ENCODE measurements around the gene SGMS1. TPM values are rescaled to one million over a fixed set of nuclear protein-coding genes. Genes with fewer than 3 reads are reported as not detected.

Gene SGMS1
- total and polyA plus RNA-seq, 2 donors (not counting 1 experiment from before 2014, with no cell fraction given), result 39.9 to 82.1 TPM

- Histone ChIP-seq H3K4me1 (ENCODE audit: control insufficient read depth, extremely low read depth, insufficient read depth, low read length) (peaks cover 15% of the 10 kb centered on the region), H3K79me2 (ENCODE audit: control insufficient read depth, insufficient read depth, low read length) (peaks cover 39% of the 10 kb centered on the region), H3K9me3 (ENCODE audit: control insufficient read depth, insufficient read depth, low read depth, low read length) (no peaks in the 10 kb centered on the region), H3K4me3 (replicated peaks in 1 of 4; ENCODE audit: control extremely low read depth in 1 of 4, insufficient read depth in 1 of 4, low read depth in 3 of 4, low read length in 4 of 4) (no peak overlapping the region), H3K4me2 (ENCODE audit: extremely low read depth, insufficient read depth, low read length) (no peak overlapping the region), H4K20me1 (ENCODE audit: control insufficient read depth, extremely low read depth, insufficient read depth, low read length) (no peaks in the 10 kb centered on the region), H2AFZ (ENCODE audit: low read length) (no peak overlapping the region), H3K27ac (ENCODE audit: insufficient read depth, low read length) (no peak overlapping the region), H3K36me3 (ENCODE audit: control insufficient read depth, insufficient read depth, low read length) (no peaks in the 10 kb centered on the region), H3K9ac (ENCODE audit: insufficient read depth, low read length) (no peak overlapping the region), H3K27me3 (ENCODE audit: control insufficient read depth, insufficient read depth, low read length) (no peaks in the 10 kb centered on the region)
- DNase-seq (ENCODE audit: low read depth in 2 of 2), result no peak
- no peak for TF ChIP-seq CTCF (conservative IDR thresholded peaks at IDR 0.05 in 1 of 2, IDR thresholded peaks at IDR 0.05 in 1 of 2; ENCODE audit: low read depth in 1 of 2, low read length in 2 of 2)
- no peak for TF ChIP-seq EZH2 (IDR thresholded peaks at IDR 0.05; ENCODE audit: low read length, missing control alignments)
Measured at GRCh38 chr10:50394832-50395231, 228.9 kb downstream of the SGMS1 start.

GRCh38 chr10:50393784-50394467 lies 229.8 kb downstream of the SGMS1 start:
- H2AFZ ChIP-seq (ENCODE audit: low read length), result no peak overlapping the region
- H3K4me1 ChIP-seq (ENCODE audit: control insufficient read depth, extremely low read depth, insufficient read depth, low read length), result peaks cover 15% of the 10 kb centered on the region
- DNase-seq (ENCODE audit: low read depth in 2 of 2), result peak; percentile 58 to 79
- no peaks in the 10 kb centered on the region for H4K20me1 ChIP-seq (ENCODE audit: control insufficient read depth, extremely low read depth, insufficient read depth, low read length)
- H3K4me3 ChIP-seq (replicated peaks in 1 of 4; ENCODE audit: control extremely low read depth in 1 of 4, insufficient read depth in 1 of 4, low read depth in 3 of 4, low read length in 4 of 4), result no peak overlapping the region
- TF ChIP-seq EZH2 (IDR thresholded peaks at IDR 0.05; ENCODE audit: low read length, missing control alignments), result no peak
- no peak for TF ChIP-seq CTCF (conservative IDR thresholded peaks at IDR 0.05 in 1 of 2, IDR thresholded peaks at IDR 0.05 in 1 of 2; ENCODE audit: low read depth in 1 of 2, low read length in 2 of 2)
- no peaks in the 10 kb centered on the region for H3K27me3 ChIP-seq (ENCODE audit: control insufficient read depth, insufficient read depth, low read length)
- H3K27ac ChIP-seq (ENCODE audit: insufficient read depth, low read length), result no peak overlapping the region
- peaks cover 37% of the 10 kb centered on the region for H3K79me2 ChIP-seq (ENCODE audit: control insufficient read depth, insufficient read depth, low read length)
- H3K36me3 ChIP-seq (ENCODE audit: control insufficient read depth, insufficient read depth, low read length), result no peaks in the 10 kb centered on the region
- H3K9me3 ChIP-seq (ENCODE audit: control insufficient read depth, insufficient read depth, low read depth, low read length), result no peaks in the 10 kb centered on the region
- H3K9ac ChIP-seq (ENCODE audit: insufficient read depth, low read length), result no peak overlapping the region
- no peak overlapping the region for H3K4me2 ChIP-seq (ENCODE audit: extremely low read depth, insufficient read depth, low read length)

DNA sequence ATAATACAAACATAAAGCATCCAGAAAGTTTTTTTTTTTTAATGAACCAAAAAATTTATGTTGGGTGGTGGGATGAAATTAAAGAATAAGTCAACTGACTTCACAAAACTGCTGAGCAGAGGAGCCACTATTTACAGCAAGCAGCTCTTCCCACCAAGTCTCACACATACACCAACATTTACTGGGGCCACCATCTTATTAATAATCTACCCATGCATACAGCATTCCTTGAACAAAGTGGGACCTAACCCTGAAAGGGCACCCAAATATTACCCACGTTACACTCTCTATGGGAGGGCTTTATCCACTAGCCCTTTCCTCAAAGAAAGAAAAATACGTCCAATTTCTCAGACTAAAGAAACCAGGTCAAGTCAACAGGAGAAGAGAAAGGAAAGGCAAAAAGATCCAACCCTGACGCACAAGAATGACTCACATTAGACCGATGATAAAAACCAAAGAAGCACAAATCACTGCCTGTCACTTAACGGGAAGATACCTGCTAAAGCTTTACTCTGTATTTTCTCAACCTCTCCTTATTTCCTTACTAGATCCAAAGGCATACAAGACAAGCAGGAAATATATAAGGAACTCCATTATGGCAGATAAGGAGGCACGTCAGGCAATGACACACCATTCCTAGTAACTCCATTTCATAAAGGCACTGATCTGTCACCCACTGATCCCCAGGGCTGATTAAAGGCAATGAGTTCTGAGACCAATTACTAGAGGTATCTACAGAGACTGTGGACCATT lies 230.6 kb downstream of the SGMS1 start:
- Histone ChIP-seq H3K4me1 (ENCODE audit: control insufficient read depth, extremely low read depth, insufficient read depth, low read length) (peaks cover 15% of the 10 kb centered on the region), H2AFZ (ENCODE audit: low read length) (no peak overlapping the region), H3K4me2 (ENCODE audit: extremely low read depth, insufficient read depth, low read length) (no peak overlapping the region), H3K36me3 (ENCODE audit: control insufficient read depth, insufficient read depth, low read length) (no peaks in the 10 kb centered on the region), H3K9ac (ENCODE audit: insufficient read depth, low read length) (no peak overlapping the region), H3K79me2 (ENCODE audit: control insufficient read depth, insufficient read depth, low read length) (peaks cover 37% of the 10 kb centered on the region), H4K20me1 (ENCODE audit: control insufficient read depth, extremely low read depth, insufficient read depth, low read length) (no peaks in the 10 kb centered on the region), H3K27ac (ENCODE audit: insufficient read depth, low read length) (no peak overlapping the region), H3K9me3 (ENCODE audit: control insufficient read depth, insufficient read depth, low read depth, low read length) (no peaks in the 10 kb centered on the region), H3K27me3 (ENCODE audit: control insufficient read depth, insufficient read depth, low read length) (no peaks in the 10 kb centered on the region), H3K4me3 (replicated peaks in 1 of 4; ENCODE audit: control extremely low read depth in 1 of 4, insufficient read depth in 1 of 4, low read depth in 3 of 4, low read length in 4 of 4) (no peak overlapping the region)
- TF ChIP-seq EZH2 (IDR thresholded peaks at IDR 0.05; ENCODE audit: low read length, missing control alignments) (no peak), CTCF (conservative IDR thresholded peaks at IDR 0.05 in 1 of 2, IDR thresholded peaks at IDR 0.05 in 1 of 2; ENCODE audit: low read depth in 1 of 2, low read length in 2 of 2) (no peak)
- DNase-seq (ENCODE audit: low read depth in 2 of 2), result peak in 1 of 2 donors; percentile 61
